Naive thymus-derived CD4-positive, alpha-beta T cell (primary cell): ENCODE measurements around the gene AHI1. TPM values are rescaled to one million over a fixed set of nuclear protein-coding genes. Genes with fewer than 3 reads are reported as not detected.

Source experiments
- ATAC-seq: fragments of 150-1000 bp; cut with Tn5 transposase; 2 replicates; pipeline ENCODE4 v1.10.0; 2021; ENCODE audit warnings: mild to moderate bottlenecking, moderate library complexity
- CTCF ChIA-PET: fragments of 350-600 bp; sonication (Branson Sonifier 250); formaldehyde crosslinking; loops from one replicate; lab custom pipeline; 2021; ENCODE audit warnings: antibody characterized with exemption; lab: Charles Lee
- POLR2A ChIA-PET: fragments of 350-600 bp; sonication (Branson Sonifier 250); formaldehyde crosslinking; loops from one replicate; lab custom pipeline; 2021; ENCODE audit warnings: antibody characterized with exemption, inconsistent platforms; lab: Charles Lee
- DNase-seq, 9 donors: peaks; one replicate each; pipeline versions ENCODE4 v3.0.0 to v3.0.0-alpha.2; 2020 to 2022; ENCODE audit warnings: mixed read lengths in 1 of 9
- H3K27ac ChIP-seq: one replicate; pipeline ENCODE4 v1.7.0; 2013; ENCODE audit warnings: mild to moderate bottlenecking, low read depth, low read length, moderate library complexity
- H3K27me3 ChIP-seq, 2 donors: one replicate each; pipeline ENCODE4 v1.7.0; 2013; ENCODE audit warnings: low read length in 2 of 2, mild to moderate bottlenecking in 2 of 2, moderate library complexity in 2 of 2; ENCODE audit not compliant: control insufficient read depth in 2 of 2, insufficient read depth in 2 of 2
- H3K36me3 ChIP-seq, 3 experiments: 1 replicate in 2 of 3; 2 replicates in 1 of 3; pipeline ENCODE4 v1.7.0; 2013; ENCODE audit warnings: low read length in 3 of 3, mild to moderate bottlenecking in 3 of 3, moderate library complexity in 1 of 3; ENCODE audit not compliant: insufficient read depth in 3 of 3, control insufficient read depth in 2 of 3
- H3K4me1 ChIP-seq, 2 donors: one replicate each; pipeline ENCODE4 v1.7.0; 2013; ENCODE audit warnings: low read length in 2 of 2, mild to moderate bottlenecking in 2 of 2, moderate library complexity in 1 of 2; ENCODE audit not compliant: control insufficient read depth in 2 of 2, insufficient read depth in 2 of 2
- H3K4me3 ChIP-seq: 2 replicates; pipeline ENCODE4 v1.7.0; 2013; ENCODE audit warnings: mild to moderate bottlenecking, low read length
- H3K9me3 ChIP-seq, 3 experiments: 1 replicate in 2 of 3; 2 replicates in 1 of 3; pipeline ENCODE4 v1.7.0; 2013; ENCODE audit warnings: low read length in 3 of 3; ENCODE audit not compliant: control insufficient read depth in 2 of 3
- H3K27ac Mint-ChIP-seq, 9 donors: one replicate each; pipeline ENCODE4 v1.8.0; 2020 to 2022; ENCODE audit warnings: mixed read lengths in 9 of 9, mild to moderate bottlenecking in 8 of 9, moderate library complexity in 5 of 9, inconsistent platforms in 2 of 9
- H3K27me3 Mint-ChIP-seq, 5 donors: one replicate each; pipeline ENCODE4 v1.8.0; 2021 to 2022; ENCODE audit warnings: mixed read lengths in 5 of 5, mild to moderate bottlenecking in 1 of 5
- H3K36me3 Mint-ChIP-seq, 5 donors: one replicate each; pipeline ENCODE4 v1.8.0; 2020 to 2022; ENCODE audit warnings: mixed read lengths in 5 of 5, mild to moderate bottlenecking in 3 of 5, inconsistent platforms in 1 of 5
- H3K4me1 Mint-ChIP-seq, 7 donors: one replicate each; pipeline ENCODE4 v1.8.0; 2020 to 2022; ENCODE audit warnings: mixed read lengths in 7 of 7, mild to moderate bottlenecking in 3 of 7, inconsistent platforms in 1 of 7
- H3K4me3 Mint-ChIP-seq, 10 donors: one replicate each; pipeline ENCODE4 v1.8.0; 2020 to 2022; ENCODE audit warnings: mild to moderate bottlenecking in 10 of 10, mixed read lengths in 10 of 10, moderate library complexity in 6 of 10, inconsistent platforms in 2 of 10
- H3K9me3 Mint-ChIP-seq, 11 donors: one replicate each; pipeline ENCODE4 v1.8.0; 2020 to 2022; ENCODE audit warnings: mixed read lengths in 11 of 11, mild to moderate bottlenecking in 4 of 11, inconsistent platforms in 1 of 11, moderate library complexity in 1 of 11
- intact Hi-C, 2 donors: fragments of 100-400 bp; cut with micrococcal nuclease; formaldehyde crosslinking; loops; one replicate each; pipeline ENCODE4 v1.15.1; 2023
- polyA plus RNA-seq, 2 donors: library from polyadenylated mRNA; unstranded; fragments of 300-500 nt; fragmentation: Illumina TruSeq; gene quantifications; one replicate each; pipeline ENCODE4 v1.2.3, GENCODE V29; 2021
- total RNA-seq, 6 experiments: library from RNA in 5 of 6; stranded (reverse) in 5 of 6; gene quantifications; 1 replicate in 5 of 6; 2 replicates in 1 of 6; pipeline ENCODE4 v1.2.3 and lab custom pipeline; 2021 to 2026

The AHI1 gene
- total and polyA plus RNA-seq, 7 experiments from 2014 or later: 1.9 to 31.3 (median 13.3) TPM

DNA sequence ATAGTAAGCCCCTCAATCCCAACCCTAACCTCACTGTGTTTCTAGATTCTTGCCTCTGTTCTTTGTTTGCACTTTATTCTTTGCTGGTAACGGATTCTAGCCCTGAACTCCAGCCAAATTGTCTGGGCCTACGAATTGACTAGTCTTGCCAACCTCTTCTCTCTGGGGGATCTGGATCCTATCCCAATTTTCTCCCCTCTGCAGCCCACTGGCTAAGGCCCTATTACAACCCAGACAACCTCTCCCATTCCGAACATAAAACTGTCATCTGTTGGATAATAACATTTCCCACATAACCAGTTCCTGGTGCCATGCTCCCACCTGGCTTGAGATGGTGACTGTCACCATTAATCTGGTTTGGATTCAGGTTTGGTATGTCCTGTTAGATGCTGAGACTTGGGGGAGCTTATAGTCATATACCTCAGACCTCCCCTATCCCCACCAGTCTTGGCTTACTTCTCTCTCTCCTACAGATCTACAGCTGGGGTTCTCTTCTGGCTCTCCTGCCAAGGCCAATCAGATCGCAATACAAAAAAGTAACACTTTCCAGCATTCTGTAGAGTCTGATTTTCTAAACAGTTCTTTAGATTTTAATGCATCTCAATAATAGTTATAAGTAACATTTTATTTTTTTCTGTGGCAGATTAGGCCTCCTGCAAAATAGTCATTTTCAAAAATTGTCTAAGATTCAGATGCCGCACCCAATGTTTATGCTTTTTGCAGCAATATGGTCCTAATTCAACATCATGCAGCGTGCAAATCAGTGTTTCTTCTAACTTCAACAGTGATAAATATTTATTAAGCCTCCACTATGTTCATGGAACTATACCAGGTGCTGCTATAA, 29.8 kb upstream of the AHI1 start:
- Histone ChIP-seq H3K9me3 (no peaks in the 10 kb centered on the region), H3K27me3 (no peaks in the 10 kb centered on the region), H3K4me1 (peaks cover 0 to 5% of the 10 kb centered on the region in 2 donors), H3K4me3 (no peak overlapping the region), H3K27ac (no peak overlapping the region), H3K36me3 (no peaks in the 10 kb centered on the region)
- CTCF ChIA-PET: no interaction called here
- Mint-ChIP-seq H3K27ac (no peak overlapping the region), H3K4me3 (no peak overlapping the region), H3K4me1 (peaks cover 0 to 8% (median 0%) of the 10 kb centered on the region in 7 donors), H3K9me3 (peaks cover 0 to 4% (median 0%) of the 10 kb centered on the region in 11 donors), H3K36me3 (peaks cover 0 to 12% (median 0%) of the 10 kb centered on the region in 5 donors), H3K27me3 (no peaks in the 10 kb centered on the region)
- no peak for ATAC-seq
- intact Hi-C loops: loop anchor here in 1 of 2 donors (10.0 kb wide), 1 partner anchor 507 kb away; no protein-coding TSS in a partner anchor
- no peak for DNase-seq
- POLR2A ChIA-PET: no interaction called here

DNA sequence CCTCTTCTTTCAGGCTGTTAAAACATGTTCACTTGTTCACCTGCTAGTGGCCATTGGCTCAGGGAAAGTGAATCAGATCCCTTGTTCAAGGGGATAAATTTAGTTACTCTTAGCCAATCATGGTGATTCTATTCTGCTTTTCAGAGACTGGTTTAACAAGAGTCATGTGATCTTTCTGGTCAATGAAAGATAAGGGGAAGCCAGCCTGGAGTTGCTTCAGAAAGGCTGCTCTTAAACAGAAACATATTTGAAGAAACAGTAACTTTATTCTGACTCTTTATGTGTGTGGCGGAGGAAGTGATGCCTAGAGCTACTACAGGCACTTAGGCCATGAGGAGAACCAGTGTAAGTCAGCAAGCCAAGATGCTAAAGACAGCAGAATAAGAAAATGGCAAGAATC, 28.1 kb upstream of the AHI1 start:
- POLR2A ChIA-PET: no interaction called here
- Mint-ChIP-seq H3K27me3 (no peaks in the 10 kb centered on the region), H3K9me3 (peaks cover 0 to 7% (median 0%) of the 10 kb centered on the region in 11 donors), H3K4me3 (no peak overlapping the region), H3K4me1 (peaks cover 0 to 8% (median 0%) of the 10 kb centered on the region in 7 donors), H3K36me3 (peaks cover 0 to 20% (median 0%) of the 10 kb centered on the region in 5 donors), H3K27ac (no peak overlapping the region)
- no peaks in the 10 kb centered on the region for H3K27me3 ChIP-seq
- H3K4me1 ChIP-seq: no peaks in the 10 kb centered on the region
- intact Hi-C loops: loop anchor here in 1 of 2 donors (10.0 kb wide), 1 partner anchor 509 kb away; no protein-coding TSS in a partner anchor
- no peak overlapping the region for H3K4me3 ChIP-seq
- CTCF ChIA-PET: interaction anchor here (1.1 kb wide), 1 partner anchor 10 kb away, joined by 5 read pairs; no protein-coding TSS in a partner anchor
- no peaks in the 10 kb centered on the region for H3K9me3 ChIP-seq
- ATAC-seq: peak; percentile 46
- no peaks in the 10 kb centered on the region for H3K36me3 ChIP-seq
- DNase-seq: no peak
- H3K27ac ChIP-seq: no peak overlapping the region

DNA sequence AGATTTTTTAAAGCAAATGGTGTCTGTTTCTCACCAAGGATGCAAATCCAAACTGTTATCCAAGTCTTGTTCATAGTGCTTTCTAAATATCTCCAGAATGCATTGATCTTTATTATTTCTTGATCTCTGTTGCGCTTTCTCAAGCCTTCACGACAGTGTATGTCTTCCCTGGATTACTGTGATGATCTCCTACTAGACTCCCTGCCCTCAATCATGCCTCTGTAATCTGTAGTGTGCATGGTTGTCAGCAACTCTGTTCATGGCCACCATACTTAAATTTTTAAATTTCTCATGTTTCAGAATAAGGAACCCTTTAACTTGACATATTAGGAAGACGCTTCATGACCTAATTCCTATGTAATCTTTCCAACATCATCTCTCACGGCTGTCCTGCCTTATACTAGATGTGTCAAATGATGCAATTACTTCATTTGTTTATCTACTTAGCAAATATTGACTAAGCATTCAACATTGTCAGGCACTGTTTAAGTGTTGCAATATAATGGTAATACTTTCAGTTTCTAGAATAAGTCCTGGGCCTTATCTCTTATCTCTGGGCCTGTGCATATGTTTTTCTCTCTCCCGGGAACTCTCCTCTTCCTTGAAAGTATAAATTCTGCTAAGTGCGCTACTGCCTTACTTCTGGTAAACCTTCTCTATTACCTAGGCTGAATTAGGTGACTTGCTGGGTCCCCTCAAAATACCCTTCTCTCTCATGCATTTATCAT, 25.6 kb upstream of the AHI1 start:
- Mint-ChIP-seq H3K27me3 (no peaks in the 10 kb centered on the region), H3K36me3 (peaks cover 0 to 30% (median 0%) of the 10 kb centered on the region in 5 donors), H3K4me1 (peaks cover 0 to 11% (median 0%) of the 10 kb centered on the region in 7 donors), H3K9me3 (peaks cover 0 to 13% (median 0%) of the 10 kb centered on the region in 11 donors), H3K4me3 (no peak overlapping the region), H3K27ac (peak overlapping the region in 1 of 9 donors; percentile 50)
- ChIA-PET POLR2A (no interaction called here), CTCF (no interaction called here)
- no peak overlapping the region for H3K4me3 ChIP-seq
- no peaks in the 10 kb centered on the region for H3K9me3 ChIP-seq
- DNase-seq: no peak
- no peaks in the 10 kb centered on the region for H3K36me3 ChIP-seq
- H3K4me1 ChIP-seq: no peaks in the 10 kb centered on the region
- no peaks in the 10 kb centered on the region for H3K27me3 ChIP-seq
- intact Hi-C loops: loop anchor here in 1 of 2 donors (10.0 kb wide), 1 partner anchor 512 kb away; no protein-coding TSS in a partner anchor
- peak; percentile 48 for ATAC-seq
- H3K27ac ChIP-seq: no peak overlapping the region

DNA sequence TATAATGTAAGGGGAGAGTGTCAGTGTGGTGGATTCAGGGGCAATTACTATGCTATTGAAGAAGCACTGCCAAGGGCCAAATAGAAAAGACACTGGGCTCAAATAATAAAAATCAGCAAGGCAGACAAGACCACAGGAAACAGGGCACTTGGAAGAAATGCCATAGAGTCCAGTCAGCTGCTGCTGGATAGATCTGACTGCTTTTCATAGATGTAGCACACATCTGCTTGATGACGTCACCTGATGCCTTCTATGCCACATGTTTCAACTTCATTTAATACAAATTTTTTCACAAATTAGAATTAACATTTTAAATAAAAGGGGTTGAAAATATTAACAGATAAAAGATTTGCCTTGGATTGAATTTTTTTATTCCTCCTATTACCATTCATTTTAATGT, 23.9 kb upstream of the AHI1 start:
- no peaks in the 10 kb centered on the region for H3K27me3 ChIP-seq
- H3K9me3 ChIP-seq: no peaks in the 10 kb centered on the region
- intact Hi-C loops: loop anchor here in 1 of 2 donors (10.0 kb wide), 1 partner anchor 513 kb away; no protein-coding TSS in a partner anchor
- H3K27ac ChIP-seq: no peak overlapping the region
- Mint-ChIP-seq H3K4me1 (peaks cover 0 to 11% (median 0%) of the 10 kb centered on the region in 7 donors), H3K27ac (no peak overlapping the region), H3K9me3 (peaks cover 0 to 22% (median 0%) of the 10 kb centered on the region in 11 donors), H3K36me3 (peaks cover 0 to 39% (median 0%) of the 10 kb centered on the region in 5 donors), H3K4me3 (no peak overlapping the region), H3K27me3 (no peaks in the 10 kb centered on the region)
- DNase-seq (no peak), ATAC-seq (no peak)
- no peak overlapping the region for H3K4me3 ChIP-seq
- ChIA-PET POLR2A (no interaction called here), CTCF (no interaction called here)
- no peaks in the 10 kb centered on the region for H3K4me1 ChIP-seq
- H3K36me3 ChIP-seq: no peaks in the 10 kb centered on the region

DNA sequence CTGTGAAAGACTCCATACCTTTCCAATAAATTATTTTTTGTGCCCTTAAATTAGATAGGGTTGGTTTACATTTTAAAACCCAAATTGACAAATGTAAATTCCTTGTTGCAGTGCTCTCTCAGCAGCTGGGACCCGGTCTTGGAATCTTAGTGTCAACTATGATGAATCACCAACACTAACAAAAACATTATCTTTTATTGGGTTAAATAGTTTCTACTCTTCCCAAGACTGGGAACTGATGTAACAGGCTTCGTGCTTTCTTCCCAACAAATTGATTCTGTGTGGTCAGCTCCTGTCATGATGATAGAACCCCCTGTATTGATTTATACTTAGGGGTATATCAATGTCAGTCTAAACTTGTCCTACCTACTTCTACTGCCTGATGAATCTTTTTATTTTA, 23.2 kb upstream of the AHI1 start:
- ATAC-seq: no peak
- CTCF ChIA-PET: no interaction called here
- no peak overlapping the region for H3K27ac Mint-ChIP-seq
- Histone ChIP-seq H3K4me3 (no peak overlapping the region), H3K36me3 (no peaks in the 10 kb centered on the region), H3K4me1 (no peaks in the 10 kb centered on the region), H3K27me3 (no peaks in the 10 kb centered on the region), H3K27ac (no peak overlapping the region), H3K9me3 (no peaks in the 10 kb centered on the region)
- peaks cover 0 to 11% (median 0%) of the 10 kb centered on the region in 7 donors for H3K4me1 Mint-ChIP-seq
- no peaks in the 10 kb centered on the region for H3K27me3 Mint-ChIP-seq
- no peak overlapping the region for H3K4me3 Mint-ChIP-seq
- intact Hi-C loops: loop anchor here in 1 of 2 donors (10.0 kb wide), 1 partner anchor 514 kb away; no protein-coding TSS in a partner anchor
- DNase-seq: no peak
- POLR2A ChIA-PET: interaction anchor here (0.8 kb wide), 1 partner anchor 1389 kb away, joined by 3 read pairs; no protein-coding TSS in a partner anchor
- H3K9me3 Mint-ChIP-seq: peaks cover 0 to 22% (median 0%) of the 10 kb centered on the region in 11 donors
- peaks cover 0 to 39% (median 0%) of the 10 kb centered on the region in 5 donors for H3K36me3 Mint-ChIP-seq

DNA sequence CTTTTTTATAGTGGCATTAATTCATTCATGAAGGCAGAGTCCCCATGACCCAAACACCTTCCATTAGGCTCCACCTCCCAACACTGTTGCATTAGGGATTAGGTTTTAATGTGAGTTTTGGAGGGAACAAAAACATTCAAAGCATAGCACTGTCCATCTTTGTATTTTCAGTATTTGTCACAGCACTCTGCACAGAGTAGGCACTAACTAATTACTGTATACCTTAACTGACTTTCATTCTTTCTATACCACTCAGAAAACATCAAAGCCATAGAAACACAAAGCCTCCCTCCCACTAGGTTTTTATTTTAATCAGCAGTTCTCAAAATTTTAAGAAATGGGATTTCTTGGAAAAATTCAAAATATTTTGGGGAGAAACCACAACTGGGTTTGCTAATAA, 21.8 kb upstream of the AHI1 start:
- H3K27ac ChIP-seq: no peak overlapping the region
- peaks cover 0 to 22% (median 0%) of the 10 kb centered on the region in 11 donors for H3K9me3 Mint-ChIP-seq
- H3K36me3 Mint-ChIP-seq: peaks cover 0 to 34% (median 0%) of the 10 kb centered on the region in 5 donors
- POLR2A ChIA-PET: no interaction called here
- no peak overlapping the region for H3K4me3 ChIP-seq
- no peaks in the 10 kb centered on the region for H3K36me3 ChIP-seq
- H3K4me1 ChIP-seq: no peaks in the 10 kb centered on the region
- H3K27me3 Mint-ChIP-seq: no peaks in the 10 kb centered on the region
- CTCF ChIA-PET: no interaction called here
- DNase-seq (no peak), ATAC-seq (no peak)
- no peaks in the 10 kb centered on the region for H3K9me3 ChIP-seq
- H3K27ac Mint-ChIP-seq: no peak overlapping the region
- H3K27me3 ChIP-seq: no peaks in the 10 kb centered on the region
- intact Hi-C loops: no loop called here
- no peak overlapping the region for H3K4me3 Mint-ChIP-seq
- peaks cover 0 to 11% (median 0%) of the 10 kb centered on the region in 7 donors for H3K4me1 Mint-ChIP-seq
